ENCODE data around the gene ZNF174. TPM values are rescaled to one million over a fixed set of nuclear protein-coding genes. Genes with fewer than 3 reads are reported as not detected.

Gene ZNF174
- polyA plus RNA-seq, 3 donors: 15.1 to 16.6 (median 15.1) TPM

- peak in 1 of 3 donors; percentile 82 for DNase-seq (ENCODE audit: low read depth in 3 of 3, low spot score in 2 of 3)
Observed at GRCh38 chr16:3443108-3444031, 42.4 kb downstream of the ZNF174 start, which contains the start of the genes NAA60 and ZNF597. Gene NAA60, plus strand, starts transcription at chr16:3443680. Its CDS starts 32,548 bp downstream, at chr16:3476228. Gene ZNF597, minus strand, starts transcription at chr16:3443504. Its CDS starts 351 bp downstream, at chr16:3443153.

GRCh38 chr16:3444032-3444388 is 43.0 kb downstream of the ZNF174 start:
- DNase-seq (ENCODE audit: low read depth in 3 of 3, low spot score in 2 of 3): no peak

GRCh38 chr16:3454093-3454492 is 53.1 kb downstream of the ZNF174 start:
- DNase-seq (ENCODE audit: low read depth in 3 of 3, low spot score in 2 of 3): no peak

GRCh38 chr16:3454631-3455147 is 53.7 kb downstream of the ZNF174 start:
- DNase-seq (ENCODE audit: low read depth in 3 of 3, low spot score in 2 of 3): no peak

- DNase-seq (ENCODE audit: low read depth in 3 of 3, low spot score in 2 of 3): peak; percentile 63 to 86 (median 79)
Observed at GRCh38 chr16:3457434-3458252, 56.6 kb downstream of the ZNF174 start.

GRCh38 chr16:3458278-3458851 is 57.4 kb downstream of the ZNF174 start:
- peak in 1 of 3 donors; percentile 31 for DNase-seq (ENCODE audit: low read depth in 3 of 3, low spot score in 2 of 3)

GRCh38 chr16:3458852-3459361 is 57.9 kb downstream of the ZNF174 start:
- peak in 1 of 3 donors; percentile 41 for DNase-seq (ENCODE audit: low read depth in 3 of 3, low spot score in 2 of 3)

Other genes with a start within 250 kb of the ZNF174 start
- not detected for gene OR1F1, start 213.0 kb upstream of the ZNF174 start, polyA plus RNA-seq (ENCODE audit: insufficient read length in 3 of 3)
- gene ZNF200, start 166.1 kb upstream of the ZNF174 start, polyA plus RNA-seq (ENCODE audit: insufficient read length in 3 of 3): 10 to 100 TPM; 14.6 to 18.0 (median 15.4) TPM
- gene MEFV, start 144.6 kb upstream of the ZNF174 start, polyA plus RNA-seq (ENCODE audit: insufficient read length in 3 of 3): under 1 TPM; 0.11 to 0.18 (median 0.17) TPM
- 10 to 100 TPM; 49.0 to 56.4 (median 49.9) TPM for gene ZNF263, start 117.7 kb upstream of the ZNF174 start, polyA plus RNA-seq (ENCODE audit: insufficient read length in 3 of 3)
- 10 to 100 TPM in 2 of 3 donors, 1 to 10 TPM in 1; 9.6 to 12.7 (median 11.4) TPM for gene TIGD7, start 95.8 kb upstream of the ZNF174 start, polyA plus RNA-seq (ENCODE audit: insufficient read length in 3 of 3)
- gene ZNF75A, start 95.7 kb upstream of the ZNF174 start, polyA plus RNA-seq (ENCODE audit: insufficient read length in 3 of 3): 10 to 100 TPM; 46.5 to 50.5 (median 48.9) TPM
- under 1 TPM; 0.67 to 0.85 (median 0.72) TPM for gene OR2C1, start 45.3 kb upstream of the ZNF174 start, polyA plus RNA-seq (ENCODE audit: insufficient read length in 3 of 3)
- 10 to 100 TPM; 17.0 to 22.7 (median 18.7) TPM for gene ZSCAN32, start 211 bp upstream of the ZNF174 start, polyA plus RNA-seq (ENCODE audit: insufficient read length in 3 of 3)
- gene ZNF597, start 42.3 kb downstream of the ZNF174 start, polyA plus RNA-seq (ENCODE audit: insufficient read length in 3 of 3): 1 to 10 TPM; 3.9 to 4.1 (median 4.0) TPM
- gene NAA60, start 42.5 kb downstream of the ZNF174 start, polyA plus RNA-seq (ENCODE audit: insufficient read length in 3 of 3): 10 to 100 TPM; 68.5 to 72.4 (median 70.9) TPM
- gene C16orf90, start 94.3 kb downstream of the ZNF174 start, polyA plus RNA-seq (ENCODE audit: insufficient read length in 3 of 3): not detected
- 10 to 100 TPM; 64.4 to 69.0 (median 68.5) TPM for gene CLUAP1, start 99.8 kb downstream of the ZNF174 start, polyA plus RNA-seq (ENCODE audit: insufficient read length in 3 of 3)
- 1 to 10 TPM; 1.6 to 1.7 (median 1.6) TPM for gene NLRC3, start 176.2 kb downstream of the ZNF174 start, polyA plus RNA-seq (ENCODE audit: insufficient read length in 3 of 3)
- 1 to 10 TPM; 3.9 to 4.6 (median 4.0) TPM for gene SLX4, start 210.4 kb downstream of the ZNF174 start, polyA plus RNA-seq (ENCODE audit: insufficient read length in 3 of 3)